Prostate gland (tissue), 2 donors: ENCODE results near the gene RBM15B. TPM values are rescaled to one million over a fixed set of nuclear protein-coding genes. Genes with fewer than 3 reads are reported as not detected.
"Not testable (repeated sequence)": the region's sequence is repeated elsewhere in the genome, so short reads cannot be mapped to it uniquely, and the experiment has no call there.

ENCODE experiments used
- DNase-seq: peaks from one replicate; pipeline ENCODE4 v3.0.0-alpha.2; 2019; ENCODE audit warnings: low spot score
- H3K27ac ChIP-seq, 2 donors: fragments of 200-600 bp; sonication (generic); 2 replicates each; pipeline ENCODE4 v1.5.1; 2017 to 2019
- H3K27me3 ChIP-seq: fragments of 200-600 bp; sonication (generic); replicated peaks from 2 replicates; pipeline ENCODE4 v1.5.1; 2019; ENCODE audit not compliant: insufficient read depth
- H3K36me3 ChIP-seq, 2 donors: fragments of 200-600 bp; sonication (generic); 1 replicate in 1 of 2; 2 replicates in 1 of 2; pipeline versions ENCODE4 v1.5.1 to v1.8.1; 2017 to 2019
- H3K4me1 ChIP-seq: fragments of 200-600 bp; sonication (generic); replicated peaks from 2 replicates; pipeline ENCODE4 v1.5.1; 2019
- H3K4me3 ChIP-seq, 2 donors: fragments of 200-600 bp; sonication (generic); 2 replicates each; pipeline ENCODE4 v1.5.1; 2017 to 2019
- H3K9me3 ChIP-seq: fragments of 200-600 bp; sonication (generic); 2 replicates; pipeline ENCODE4 v1.5.1; 2017
- POLR2A ChIP-seq: fragments of 450-650 bp; IDR thresholded peaks from one replicate; pipeline ENCODE4 v1.6.1; 2016; ENCODE audit warnings: antibody characterized with exemption, mild to moderate bottlenecking
- POLR2AphosphoS5 ChIP-seq: sonication (generic); formaldehyde crosslinking; IDR thresholded peaks from one replicate; pipeline ENCODE4 v1.6.1; 2017; ENCODE audit warnings: antibody characterized with exemption
- WGBS: methylation state at CpG from one replicate; pipeline ENCODE4 v1.1.5; 2018; 5-methylcytosine and 5-hydroxymethylcytosine counted together
- intact Hi-C: fragments of 100-400 bp; cut with DNase I; formaldehyde crosslinking; loops from one replicate; pipeline ENCODE4 v1.14.2; 2022
- total RNA-seq, 2 donors: library from RNA; depleted of rRNA; stranded (reverse); fragments of >200 nt; gene quantifications; one replicate each; pipeline ENCODE4 v1.1.0, GENCODE V29; 2016
- TF ChIP-seq, protein P1 (sequence below), 4 experiments: fragments of 200-600 bp in 2 of 4; fragments of 450-650 bp in 2 of 4; sonication (generic) in 2 of 4; IDR thresholded peaks; 1 replicate in 3 of 4; 2 replicates in 1 of 4; pipeline ENCODE4 v1.5.1; 2016 to 2019; ENCODE audit warnings: antibody characterized with exemption in 4 of 4, mild to moderate bottlenecking in 2 of 4, moderate library complexity in 2 of 4

Gene RBM15B
- total RNA-seq, 2 donors from 2014 or later = 34.1 to 40.1 TPM

DNA sequence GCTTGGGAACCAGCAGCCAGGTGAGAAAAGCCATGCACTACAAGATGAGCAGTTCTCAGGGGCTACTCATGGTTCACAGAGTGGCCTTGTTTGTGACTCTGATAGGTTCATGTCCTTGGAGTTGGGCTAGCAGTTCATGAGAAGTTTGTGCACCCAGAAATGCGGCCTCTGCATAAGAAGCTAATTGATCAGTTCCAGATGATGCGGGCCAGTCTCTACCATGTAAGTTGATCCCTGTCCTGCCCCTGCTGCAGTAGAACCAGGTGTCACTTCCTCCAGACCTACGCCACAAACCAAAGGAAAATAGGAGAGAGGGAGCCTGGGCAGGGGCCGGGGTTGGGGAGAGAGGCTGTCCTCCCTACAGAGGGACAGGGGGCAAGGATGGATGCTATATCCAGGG is 33.2 kb upstream of the RBM15B start:
- H3K27me3 ChIP-seq = no peaks in the 10 kb centered on the region
- H3K27ac ChIP-seq = no peak overlapping the region
- no peaks in the 10 kb centered on the region for H3K36me3 ChIP-seq
- H3K9me3 ChIP-seq = no peaks in the 10 kb centered on the region
- DNase-seq = no peak
- intact Hi-C loops = no loop called here
- TF ChIP-seq POLR2AphosphoS5 = no peak
- TF ChIP-seq, protein P1, sequence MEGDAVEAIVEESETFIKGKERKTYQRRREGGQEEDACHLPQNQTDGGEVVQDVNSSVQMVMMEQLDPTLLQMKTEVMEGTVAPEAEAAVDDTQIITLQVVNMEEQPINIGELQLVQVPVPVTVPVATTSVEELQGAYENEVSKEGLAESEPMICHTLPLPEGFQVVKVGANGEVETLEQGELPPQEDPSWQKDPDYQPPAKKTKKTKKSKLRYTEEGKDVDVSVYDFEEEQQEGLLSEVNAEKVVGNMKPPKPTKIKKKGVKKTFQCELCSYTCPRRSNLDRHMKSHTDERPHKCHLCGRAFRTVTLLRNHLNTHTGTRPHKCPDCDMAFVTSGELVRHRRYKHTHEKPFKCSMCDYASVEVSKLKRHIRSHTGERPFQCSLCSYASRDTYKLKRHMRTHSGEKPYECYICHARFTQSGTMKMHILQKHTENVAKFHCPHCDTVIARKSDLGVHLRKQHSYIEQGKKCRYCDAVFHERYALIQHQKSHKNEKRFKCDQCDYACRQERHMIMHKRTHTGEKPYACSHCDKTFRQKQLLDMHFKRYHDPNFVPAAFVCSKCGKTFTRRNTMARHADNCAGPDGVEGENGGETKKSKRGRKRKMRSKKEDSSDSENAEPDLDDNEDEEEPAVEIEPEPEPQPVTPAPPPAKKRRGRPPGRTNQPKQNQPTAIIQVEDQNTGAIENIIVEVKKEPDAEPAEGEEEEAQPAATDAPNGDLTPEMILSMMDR (IDR thresholded peaks at IDR 0.05) = no peak
- TF ChIP-seq POLR2A = no peak
- WGBS = 61% methylated on average over 4 of the region's 4 CpGs
- H3K4me3 ChIP-seq = no peak overlapping the region
- H3K4me1 ChIP-seq = peaks cover 2% of the 10 kb centered on the region

DNA sequence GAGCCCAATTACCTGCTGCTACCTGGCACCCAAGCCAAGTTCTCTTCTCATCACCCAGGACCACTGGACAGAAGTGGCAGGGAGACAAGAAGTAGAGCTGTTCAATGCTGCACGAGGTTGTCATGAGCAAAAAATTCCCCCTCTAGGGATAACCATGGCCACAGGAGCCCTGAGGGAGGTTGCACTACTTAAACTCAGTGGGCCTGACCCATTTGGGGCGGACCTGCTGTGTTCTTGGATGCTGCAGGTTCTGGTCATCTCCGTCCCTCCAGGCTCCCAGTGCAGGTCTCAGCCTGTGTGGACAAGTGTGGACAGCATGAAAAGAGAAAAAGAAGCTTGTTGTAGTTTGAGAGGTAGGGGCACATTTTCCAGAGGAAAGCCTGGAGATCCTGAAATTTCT is 32.1 kb upstream of the RBM15B start:
- Histone ChIP-seq H3K4me1 (peaks cover 2% of the 10 kb centered on the region), H3K27ac (no peak overlapping the region), H3K27me3 (no peaks in the 10 kb centered on the region), H3K9me3 (no peaks in the 10 kb centered on the region), H3K4me3 (no peak overlapping the region), H3K36me3 (no peaks in the 10 kb centered on the region)
- DNase-seq = no peak
- TF ChIP-seq POLR2A (no peak), POLR2AphosphoS5 (no peak)
- TF ChIP-seq, protein P1 (IDR thresholded peaks at IDR 0.05) = no peak
- WGBS = 75% methylated on average over 3 of the region's 3 CpGs
- intact Hi-C loops = no loop called here

DNA sequence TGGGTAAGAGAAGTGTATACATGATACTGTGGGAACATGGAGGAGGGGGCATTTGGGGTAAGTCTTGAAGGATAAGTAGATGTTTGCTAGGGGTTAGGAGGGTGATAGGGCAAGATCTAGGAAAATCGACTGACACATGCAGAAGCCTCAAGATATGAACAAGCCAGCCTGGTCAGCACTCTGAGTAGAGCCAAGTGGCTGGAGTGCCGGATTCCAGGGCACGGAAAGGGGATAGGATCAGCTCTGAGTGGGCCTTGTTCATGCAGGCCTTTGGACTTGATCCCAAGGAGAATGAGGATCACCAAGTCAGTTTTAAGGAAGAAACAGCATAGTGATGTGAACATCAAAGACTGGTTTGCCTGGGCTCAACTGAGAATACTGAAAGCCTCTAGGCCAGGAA is 30.3 kb upstream of the RBM15B start:
- no peak overlapping the region for H3K4me3 ChIP-seq
- H3K27me3 ChIP-seq = no peaks in the 10 kb centered on the region
- TF ChIP-seq POLR2A (no peak), POLR2AphosphoS5 (no peak)
- TF ChIP-seq, protein P1 (IDR thresholded peaks at IDR 0.05) = no peak
- DNase-seq = no peak
- WGBS = 94% methylated on average over 3 of the region's 3 CpGs
- no peaks in the 10 kb centered on the region for H3K9me3 ChIP-seq
- intact Hi-C loops = no loop called here
- peaks cover 2% of the 10 kb centered on the region for H3K4me1 ChIP-seq
- H3K27ac ChIP-seq = no peak overlapping the region
- H3K36me3 ChIP-seq = no peaks in the 10 kb centered on the region

DNA sequence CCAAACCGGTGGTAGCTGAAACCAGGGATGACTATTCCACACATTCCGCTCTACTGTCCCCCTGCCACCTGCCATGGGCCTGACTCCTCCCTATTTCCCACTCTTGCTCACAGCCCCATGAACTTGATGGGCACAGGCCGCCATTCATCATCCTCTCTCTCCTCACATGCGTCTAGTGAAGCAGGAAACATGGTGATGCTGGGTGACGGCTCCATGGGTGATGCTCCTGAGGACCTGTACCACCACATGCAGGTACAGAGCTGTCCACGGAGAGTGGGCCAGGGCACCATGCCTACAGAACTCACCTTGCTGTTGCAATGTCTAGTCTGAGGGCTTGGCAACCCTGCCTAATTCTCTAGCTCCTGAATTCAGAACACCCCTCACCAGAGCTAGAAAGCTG is 29.3 kb upstream of the RBM15B start:
- peaks cover 2% of the 10 kb centered on the region for H3K4me1 ChIP-seq
- no peak for DNase-seq
- intact Hi-C loops = no loop called here
- no peaks in the 10 kb centered on the region for H3K36me3 ChIP-seq
- WGBS = 97% methylated on average over 6 of the region's 6 CpGs
- no peak for TF ChIP-seq POLR2A
- H3K27me3 ChIP-seq = no peaks in the 10 kb centered on the region
- no peak overlapping the region for H3K4me3 ChIP-seq
- no peak overlapping the region for H3K27ac ChIP-seq
- no peaks in the 10 kb centered on the region for H3K9me3 ChIP-seq

DNA sequence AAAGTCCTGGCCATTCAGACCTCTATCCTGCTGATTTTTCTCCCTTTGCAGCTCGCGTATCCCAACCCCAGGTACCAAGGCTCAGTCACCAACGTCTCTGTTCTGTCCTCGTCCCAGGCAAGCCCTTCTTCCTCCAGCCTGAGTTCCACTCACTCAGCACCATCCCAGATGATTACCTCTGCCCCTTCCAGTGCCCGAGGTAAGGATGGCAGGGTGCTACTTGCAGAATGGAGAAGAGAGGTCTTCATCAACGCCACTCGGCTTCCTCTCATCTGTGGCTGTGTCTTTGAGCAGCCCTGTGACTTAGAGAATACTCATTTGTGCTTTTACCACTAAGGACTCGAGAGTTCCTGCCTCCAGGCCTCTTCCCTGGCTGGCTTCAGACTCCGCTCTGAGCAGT is 28.6 kb upstream of the RBM15B start:
- intact Hi-C loops = no loop called here
- DNase-seq = no peak

DNA sequence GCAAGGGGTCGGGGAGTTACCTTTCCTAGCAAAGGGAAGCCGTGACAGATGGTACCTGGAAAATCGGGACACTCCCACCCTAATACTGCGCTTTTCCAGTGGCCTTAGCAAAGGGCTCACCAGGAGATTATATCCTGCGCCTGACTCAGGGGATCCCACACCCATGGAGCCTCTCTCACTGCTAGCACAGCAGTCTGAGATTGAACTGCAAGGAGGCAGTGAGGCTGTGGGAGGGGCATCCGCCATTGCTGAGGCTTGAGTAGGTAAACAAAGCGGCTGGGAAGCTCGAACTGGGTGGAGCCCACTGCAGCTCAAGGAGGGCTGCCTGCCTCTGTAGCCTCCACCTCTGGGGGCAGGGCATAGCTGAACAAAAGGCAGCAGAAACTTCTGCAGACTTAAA is 22.8 kb upstream of the RBM15B start:
- H3K9me3 ChIP-seq, H3K27ac ChIP-seq, H3K4me1 ChIP-seq, intact Hi-C loops, H3K36me3 ChIP-seq, H3K4me3 ChIP-seq, H3K27me3 ChIP-seq, DNase-seq: not testable (repeated sequence)
- WGBS = 91% methylated on average over 8 of the region's 8 CpGs

More for the DNA sequence above, 28.6 kb upstream of the RBM15B start:
- no peak overlapping the region for H3K27ac ChIP-seq
- H3K9me3 ChIP-seq = no peaks in the 10 kb centered on the region
- H3K4me1 ChIP-seq = no peaks in the 10 kb centered on the region
- no peaks in the 10 kb centered on the region for H3K36me3 ChIP-seq
- no peaks in the 10 kb centered on the region for H3K27me3 ChIP-seq
- TF ChIP-seq POLR2A (no peak), POLR2AphosphoS5 (no peak)
- TF ChIP-seq, protein P1 (IDR thresholded peaks at IDR 0.05) = no peak
- 87% methylated on average over 9 of the region's 9 CpGs for WGBS
- no peak overlapping the region for H3K4me3 ChIP-seq
